Peyer's patch (tissue), 4 donors: ENCODE results near the gene SMYD3. TPM values are rescaled to one million over a fixed set of nuclear protein-coding genes. Genes with fewer than 3 reads are reported as not detected.
"Not testable (repeated sequence)": the region's sequence is repeated elsewhere in the genome, so short reads cannot be mapped to it uniquely, and the experiment has no call there.

Experiments
- DNase-seq, 3 donors: peaks; one replicate each; pipeline ENCODE4 v3.0.0-alpha.2; 2017 to 2019
- H3K27ac ChIP-seq, 4 donors: fragments of 200-600 bp; sonication (generic); one replicate each; pipeline ENCODE4 v1.5.1; 2016 to 2019
- H3K27me3 ChIP-seq, 2 donors: fragments of 200-600 bp; sonication (generic); one replicate each; pipeline ENCODE4 v1.5.1; 2019
- H3K36me3 ChIP-seq, 3 donors: fragments of 200-600 bp; sonication (generic); one replicate each; pipeline ENCODE4 v1.5.1; 2016 to 2019
- H3K4me1 ChIP-seq, 4 donors: fragments of 200-600 bp; sonication (generic); one replicate each; pipeline ENCODE4 v1.5.1; 2016 to 2019
- H3K4me3 ChIP-seq, 4 donors: fragments of 200-600 bp; sonication (generic); 1 replicate in 3 of 4; 2 replicates in 1 of 4; pipeline ENCODE4 v1.5.1; 2016 to 2019; ENCODE audit warnings: mild to moderate bottlenecking in 1 of 4
- H3K9me3 ChIP-seq, 4 donors: fragments of 200-600 bp; sonication (generic); one replicate each; pipeline ENCODE4 v1.5.1; 2016 to 2019; ENCODE audit warnings: mild to moderate bottlenecking in 1 of 4
- CTCF ChIP-seq, 6 experiments: fragments of 450-650 bp in 4 of 6; fragments of 200-600 bp in 2 of 6; sonication (generic) in 1 of 6; IDR thresholded peaks; one replicate each; pipeline ENCODE4 v1.5.1; 2017 to 2019; ENCODE audit warnings: antibody characterized with exemption in 6 of 6, mild to moderate bottlenecking in 3 of 6, moderate library complexity in 1 of 6
- POLR2A ChIP-seq, 2 donors: fragments of 450-650 bp; IDR thresholded peaks; one replicate each; pipeline ENCODE4 v1.5.1; 2017; ENCODE audit warnings: antibody characterized with exemption in 2 of 2, mild to moderate bottlenecking in 2 of 2, moderate library complexity in 2 of 2
- total RNA-seq, 4 donors: library from RNA; depleted of rRNA; stranded (reverse); fragments of >200 nt; gene quantifications; one replicate each; pipeline ENCODE4 v1.1.0, GENCODE V29; 2016

The SMYD3 gene
- total RNA-seq, 4 donors from 2014 or later: 19.8 to 55.3 (median 26.9) TPM

GRCh38 chr1:245948786-245949185 lies 558.3 kb downstream of the SMYD3 start:
- Histone ChIP-seq H3K36me3 (no peaks in the 10 kb centered on the region), H3K4me3 (no peak overlapping the region)

GRCh38 chr1:245946905-245947304 lies 560.2 kb downstream of the SMYD3 start:
- TF ChIP-seq CTCF (IDR thresholded peaks at IDR 0.05) (no peak), POLR2A (IDR thresholded peaks at IDR 0.05) (no peak)
- H3K27me3 ChIP-seq: no peaks in the 10 kb centered on the region
- no peak for DNase-seq
- H3K36me3 ChIP-seq: no peaks in the 10 kb centered on the region
- H3K4me3 ChIP-seq: no peak overlapping the region
- H3K9me3 ChIP-seq: peaks cover 0 to 6% (median 0%) of the 10 kb centered on the region in 4 donors
- H3K4me1 ChIP-seq: no peaks in the 10 kb centered on the region
- no peak overlapping the region for H3K27ac ChIP-seq

More at GRCh38 chr1:245948786-245949185, 558.3 kb downstream of the SMYD3 start:
- TF ChIP-seq CTCF (IDR thresholded peaks at IDR 0.05): no peak
- TF ChIP-seq POLR2A (IDR thresholded peaks at IDR 0.05): no peak
- Histone ChIP-seq H3K27me3 (no peaks in the 10 kb centered on the region), H3K27ac (no peak overlapping the region), H3K9me3 (peaks cover 0 to 6% (median 0%) of the 10 kb centered on the region in 4 donors), H3K4me1 (no peaks in the 10 kb centered on the region)
- DNase-seq: no peak

GRCh38 chr1:245945136-245945535 lies 561.9 kb downstream of the SMYD3 start:
- not testable (repeated sequence) for H3K36me3 ChIP-seq, DNase-seq, H3K9me3 ChIP-seq, H3K27me3 ChIP-seq, H3K27ac ChIP-seq, H3K4me3 ChIP-seq, H3K4me1 ChIP-seq

- Histone ChIP-seq H3K9me3 (peaks cover 0 to 6% (median 0%) of the 10 kb centered on the region in 4 donors), H3K4me1 (no peaks in the 10 kb centered on the region), H3K36me3 (no peaks in the 10 kb centered on the region), H3K4me3 (no peak overlapping the region), H3K27ac (no peak overlapping the region), H3K27me3 (no peaks in the 10 kb centered on the region)
- DNase-seq: no peak
- no peak for TF ChIP-seq POLR2A (IDR thresholded peaks at IDR 0.05)
- TF ChIP-seq CTCF (IDR thresholded peaks at IDR 0.05): no peak
These were observed 564.2 kb downstream of the SMYD3 start for GRCh38 chr1:245942856-245943255.

GRCh38 chr1:245941771-245942170 lies 565.3 kb downstream of the SMYD3 start:
- not testable (repeated sequence) for H3K4me3 ChIP-seq, H3K36me3 ChIP-seq, H3K9me3 ChIP-seq, DNase-seq, H3K27me3 ChIP-seq, H3K4me1 ChIP-seq, H3K27ac ChIP-seq

- Histone ChIP-seq H3K27me3 (no peaks in the 10 kb centered on the region), H3K36me3 (no peaks in the 10 kb centered on the region), H3K4me3 (no peak overlapping the region), H3K27ac (no peak overlapping the region), H3K9me3 (peaks cover 0 to 2% (median 0%) of the 10 kb centered on the region in 4 donors), H3K4me1 (no peaks in the 10 kb centered on the region)
- no peak for TF ChIP-seq CTCF (IDR thresholded peaks at IDR 0.05)
- no peak for TF ChIP-seq POLR2A (IDR thresholded peaks at IDR 0.05)
- DNase-seq: no peak
These were observed 567.2 kb downstream of the SMYD3 start for GRCh38 chr1:245939756-245940345.

- no peak for DNase-seq
- Histone ChIP-seq H3K4me3 (no peak overlapping the region), H3K9me3 (no peaks in the 10 kb centered on the region), H3K36me3 (no peaks in the 10 kb centered on the region), H3K27ac (no peak overlapping the region), H3K27me3 (no peaks in the 10 kb centered on the region), H3K4me1 (no peaks in the 10 kb centered on the region)
- TF ChIP-seq CTCF (IDR thresholded peaks at IDR 0.05) (no peak), POLR2A (IDR thresholded peaks at IDR 0.05) (no peak)
These were observed 569.0 kb downstream of the SMYD3 start for GRCh38 chr1:245938046-245938435.
